CMK (cell line): ENCODE results near the gene TFB1M.
"Not testable (repeated sequence)": the region's sequence is repeated elsewhere in the genome, so short reads cannot be mapped to it uniquely, and the experiment has no call there.

Experiments used
- DNase-seq: peaks from one replicate; pipeline ENCODE4 v3.0.0-alpha.2; 2010; ENCODE audit warnings: low read depth

Gene TFB1M

GRCh38 chr6:155329460-155330132 lies 15.3 kb upstream of the TFB1M start:
- DNase-seq = no peak

DNA sequence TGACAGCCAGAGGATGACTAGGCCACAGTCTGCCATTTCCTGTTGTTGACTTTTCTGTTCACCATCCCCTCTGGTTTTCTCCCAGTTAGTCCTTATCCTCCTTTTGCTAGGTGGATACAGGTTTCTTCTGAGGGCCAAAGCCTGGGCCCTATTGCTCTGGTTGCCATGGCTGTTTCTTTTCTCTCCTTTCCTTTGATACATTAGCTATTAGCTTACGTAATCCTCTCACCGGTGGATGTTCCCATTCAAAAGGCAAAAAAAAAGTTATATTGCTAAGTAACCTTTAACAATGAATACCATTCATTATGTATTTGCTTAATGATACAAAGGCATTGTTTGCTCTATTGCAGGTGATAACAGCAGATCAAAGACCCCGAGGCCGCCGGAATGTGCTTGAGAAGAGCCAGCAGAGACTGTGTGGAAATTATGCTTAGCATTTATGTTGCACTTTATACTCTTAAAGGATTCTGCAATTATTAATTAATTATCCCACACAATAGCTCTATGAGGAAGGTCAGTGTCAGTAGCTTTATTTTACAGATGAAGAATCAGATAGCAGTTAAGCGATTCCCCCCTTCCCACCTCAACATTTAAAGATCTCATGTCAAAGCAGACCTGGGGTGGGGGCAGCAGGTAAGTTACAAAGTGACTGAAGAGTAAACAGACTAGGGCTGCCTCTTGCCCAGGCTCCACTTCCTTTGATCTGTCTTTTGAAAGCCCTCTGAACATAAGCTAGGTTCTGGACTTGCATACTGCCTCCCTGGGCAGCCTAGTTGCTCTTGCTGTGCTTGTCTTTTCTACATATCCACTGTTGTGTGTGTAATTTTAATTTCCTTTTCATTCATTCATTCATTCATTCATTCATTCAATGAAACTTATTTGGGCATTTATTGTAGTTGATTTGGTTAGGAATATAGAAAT lies 14.5 kb upstream of the TFB1M start:
- DNase-seq = no peak

DNA sequence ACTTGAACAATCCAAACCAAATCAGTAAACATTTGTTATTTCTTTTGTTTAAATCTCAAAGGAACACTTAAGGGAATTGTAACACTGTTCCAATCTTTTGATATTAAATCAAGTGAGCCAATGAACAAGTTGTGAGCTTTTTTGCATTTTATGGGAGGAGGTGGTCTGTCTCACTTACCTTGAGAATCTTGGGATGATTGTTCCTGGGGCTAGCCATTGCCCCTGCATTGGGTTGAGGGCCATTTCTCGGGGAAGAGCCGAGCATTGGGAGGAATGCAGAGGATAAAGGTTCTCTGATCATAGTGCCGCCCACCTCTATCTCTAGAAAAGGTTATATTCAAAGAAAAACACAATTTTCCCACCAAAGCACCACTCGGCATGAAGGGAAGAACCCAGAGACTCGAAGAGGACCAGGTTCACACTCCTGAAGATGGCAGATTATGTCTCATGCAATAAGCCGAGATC lies 13.8 kb upstream of the TFB1M start:
- DNase-seq = no peak

- DNase-seq = peak; percentile 33
Measured at GRCh38 chr6:155327326-155328073, 13.2 kb upstream of the TFB1M start.

DNA sequence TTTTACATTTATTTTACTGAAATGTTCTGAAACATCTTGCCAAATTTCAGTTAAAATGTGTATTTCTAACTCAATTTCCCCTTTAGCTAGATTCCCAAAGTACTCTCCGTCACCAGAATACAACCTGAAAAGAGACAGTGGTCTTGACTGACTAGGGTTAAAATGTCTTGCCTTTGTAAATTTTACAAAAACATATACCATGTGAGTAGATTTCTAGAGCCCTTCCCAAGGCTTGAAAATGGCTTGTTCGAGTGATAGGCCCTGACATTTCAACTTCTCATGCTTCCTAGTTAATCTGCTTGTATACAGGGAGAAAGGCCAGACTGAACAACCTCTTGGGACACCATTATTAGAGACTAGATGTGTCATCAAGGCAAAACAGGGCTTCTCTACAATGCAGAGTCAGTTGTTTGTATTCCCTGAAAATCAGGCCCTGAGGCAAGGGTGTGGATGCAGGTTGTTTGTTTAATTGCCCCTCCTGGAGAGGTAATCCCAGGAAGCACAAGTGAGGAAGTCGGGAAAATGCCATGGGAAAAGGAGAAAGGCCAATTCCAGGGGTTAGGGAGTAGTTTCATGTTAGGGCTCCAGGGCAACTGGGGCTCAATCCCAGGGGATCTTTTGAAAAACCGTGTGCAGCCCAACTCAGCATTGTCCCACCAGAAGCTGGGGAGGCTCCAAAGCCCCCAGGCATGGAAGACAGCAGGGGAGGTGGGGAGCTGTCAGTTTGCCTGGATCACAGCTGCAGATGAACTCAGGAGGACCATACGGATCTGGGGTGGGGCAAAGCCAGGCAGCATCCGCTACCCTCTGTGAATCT lies 11.6 kb upstream of the TFB1M start:
- no peak for DNase-seq

- no peak for DNase-seq
Measured at GRCh38 chr6:155324993-155325392, 10.7 kb upstream of the TFB1M start.

GRCh38 chr6:155324172-155324571 lies 9.9 kb upstream of the TFB1M start:
- no peak for DNase-seq

- DNase-seq = no peak
Measured at GRCh38 chr6:155319902-155320301, 5.6 kb upstream of the TFB1M start.

DNA sequence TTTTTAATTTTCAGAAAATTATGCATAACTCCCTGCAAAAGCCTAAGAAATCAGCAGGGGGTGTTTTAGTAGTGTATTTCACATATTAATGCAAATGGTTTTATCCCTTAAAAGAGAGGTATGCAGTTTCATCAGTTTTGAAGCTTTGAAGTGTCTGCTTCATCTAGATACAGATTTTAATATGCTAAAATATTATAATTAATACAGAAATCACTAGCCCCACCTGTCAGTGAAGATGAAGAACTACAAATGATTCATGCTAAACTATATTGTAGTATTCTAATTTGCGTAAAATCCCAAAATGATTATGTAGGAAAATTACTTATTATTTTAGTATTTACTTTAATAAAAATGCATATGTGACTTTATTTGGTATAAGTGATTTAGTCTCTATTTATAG lies 2.9 kb upstream of the TFB1M start:
- no peak for DNase-seq

DNA sequence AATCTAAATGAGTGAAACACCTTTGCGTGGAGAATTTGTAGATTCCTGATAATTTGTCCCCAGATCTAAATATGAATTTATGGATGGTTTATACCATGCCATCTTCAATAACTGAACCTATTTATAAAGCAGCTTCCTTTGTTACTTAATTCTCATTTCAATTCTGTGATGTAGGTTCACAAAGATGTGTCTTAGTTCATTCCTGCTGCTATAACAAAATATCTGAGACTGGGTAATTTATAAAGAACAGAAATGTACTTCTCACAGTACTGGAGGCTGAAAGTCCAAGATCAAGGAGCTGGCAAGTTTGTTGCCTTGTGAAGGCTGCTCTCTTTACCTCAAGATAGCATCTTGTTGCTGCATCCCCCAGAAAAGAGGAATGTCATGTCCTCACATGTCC lies 2.1 kb upstream of the TFB1M start:
- DNase-seq = no peak

- no peak for DNase-seq
Measured at GRCh38 chr6:155315516-155315871, 1.2 kb upstream of the TFB1M start.

DNA sequence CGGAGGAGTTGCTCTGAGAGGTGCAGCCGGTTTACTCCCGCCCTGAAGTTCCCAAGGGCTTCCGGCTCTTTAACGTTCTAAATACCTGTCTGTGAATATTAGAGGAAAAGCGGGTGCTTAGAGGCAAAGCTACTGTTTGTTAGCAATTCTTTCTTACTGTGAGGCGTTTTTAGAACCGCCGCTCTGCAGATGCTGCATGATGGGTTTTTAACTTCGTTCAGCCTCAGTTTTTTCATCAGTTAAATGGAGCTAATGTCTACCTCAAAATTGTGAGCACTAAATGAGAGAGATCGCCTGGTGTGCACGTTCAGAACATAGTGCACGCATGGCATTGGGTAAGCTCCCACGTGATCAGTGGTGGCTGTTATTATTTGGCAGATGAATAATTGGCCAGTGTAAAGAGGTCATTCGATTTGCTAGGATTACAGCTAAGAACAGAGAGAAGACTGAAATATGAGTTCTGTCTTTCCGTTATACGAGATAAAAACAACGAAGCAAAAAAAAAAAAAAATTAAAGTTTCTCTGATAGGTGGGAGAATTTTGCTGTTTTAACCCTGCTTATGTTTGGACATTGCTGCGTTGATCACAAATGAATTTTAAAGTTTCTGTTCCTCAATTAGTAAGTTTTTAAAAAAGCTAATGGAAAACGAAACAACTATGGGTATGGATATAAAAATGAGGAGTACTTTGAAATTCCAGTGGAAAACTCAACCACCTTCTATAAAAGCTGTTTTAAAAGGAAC lies 660 bp upstream of the TFB1M start:
- DNase-seq = no peak

DNA sequence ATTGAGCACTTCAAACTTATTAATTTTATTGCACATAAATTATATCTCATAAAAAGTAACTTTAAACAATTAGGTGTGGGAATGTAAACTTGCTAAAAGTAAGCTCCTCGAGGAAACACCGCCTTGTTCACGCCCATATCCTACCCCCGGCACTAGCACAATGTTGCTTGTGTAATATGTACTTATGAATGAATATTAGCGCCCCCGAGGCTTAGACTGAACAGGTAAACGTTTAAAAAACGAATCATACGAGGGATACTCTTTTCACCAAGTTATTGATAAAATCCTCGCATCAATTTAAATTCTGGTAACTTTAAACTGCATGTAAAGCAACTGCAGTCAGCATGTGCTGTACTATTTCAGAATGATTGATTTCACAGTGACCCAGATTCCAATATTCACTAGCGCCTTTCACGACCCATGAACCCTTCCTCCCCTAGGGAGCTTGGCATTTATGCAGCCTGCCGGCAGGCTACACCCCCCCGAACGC lies 637 bp downstream of the TFB1M start:
- peak; percentile 22 for DNase-seq

GRCh38 chr6:155312950-155313349 lies 1.3 kb downstream of the TFB1M start:
- DNase-seq = not testable (repeated sequence)

DNA sequence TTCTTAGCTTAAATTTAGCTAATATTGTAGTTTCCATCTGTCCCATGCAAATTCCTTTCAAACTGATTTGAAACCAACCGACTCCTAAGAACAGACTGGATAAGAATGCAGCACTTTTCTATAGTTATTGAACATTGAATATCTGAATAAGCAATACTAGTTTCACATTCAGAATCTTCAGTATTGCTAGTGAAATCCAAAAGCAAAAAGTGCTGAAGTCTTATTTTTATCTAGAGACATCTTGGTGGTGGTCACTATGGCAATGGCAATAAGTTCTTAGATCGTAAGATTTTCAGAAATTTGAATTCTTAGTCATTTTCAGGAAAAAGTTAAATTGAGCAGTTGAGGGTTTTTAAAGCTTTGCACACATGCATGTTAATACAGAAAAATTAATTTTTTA lies 2.7 kb downstream of the TFB1M start:
- DNase-seq = no peak

- DNase-seq = no peak
Measured at GRCh38 chr6:155311086-155311485, 3.2 kb downstream of the TFB1M start.

- no peak for DNase-seq
Measured at GRCh38 chr6:155310596-155310995, 3.7 kb downstream of the TFB1M start.

GRCh38 chr6:155309150-155309549 lies 5.1 kb downstream of the TFB1M start:
- no peak for DNase-seq

DNA sequence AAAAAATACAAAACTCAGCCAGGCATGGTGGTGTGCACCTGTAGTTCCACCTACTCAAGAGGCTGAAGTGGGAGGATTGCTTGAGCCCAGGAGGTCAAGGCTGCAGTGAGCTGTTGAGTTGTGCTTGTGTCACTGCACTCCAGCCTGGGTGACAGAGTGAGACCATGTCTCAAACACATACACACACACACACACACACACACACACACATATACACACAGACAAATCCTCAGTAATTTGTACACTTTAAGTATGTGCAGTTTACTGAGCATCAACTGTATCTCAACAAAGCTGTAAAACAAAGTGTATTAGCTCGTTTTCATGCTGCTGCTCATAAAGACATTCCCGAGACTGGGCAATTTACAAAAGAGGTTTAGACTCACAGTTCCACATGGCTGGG lies 7.3 kb downstream of the TFB1M start:
- DNase-seq = no peak

GRCh38 chr6:155303361-155303870 lies 10.9 kb downstream of the TFB1M start:
- no peak for DNase-seq

DNA sequence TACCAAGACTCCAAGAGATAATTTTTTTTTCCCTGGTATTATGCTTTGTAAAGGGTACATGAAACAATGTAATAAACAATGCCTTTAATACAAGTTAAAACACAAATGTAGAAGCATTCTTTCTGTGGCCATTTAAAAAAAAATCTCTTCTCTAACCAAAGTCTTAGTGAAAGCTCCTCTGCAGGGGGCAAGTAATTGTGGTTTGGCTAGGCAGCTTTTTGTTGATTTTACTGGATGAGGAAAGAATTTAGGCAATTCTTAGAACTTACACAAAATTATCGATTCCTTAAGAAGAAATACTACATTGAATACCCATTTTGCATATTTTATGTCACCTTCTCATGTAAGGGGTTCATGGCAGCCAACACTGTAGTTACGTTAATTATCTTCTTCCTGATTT lies 12.4 kb downstream of the TFB1M start:
- DNase-seq = no peak
